GM21515 (cell line): Measurements from ENCODE around the gene SALL1.

ENCODE experiments used
- ATAC-seq: cut with Tn5 transposase; IDR thresholded peaks from one replicate; pipeline ENCODE4 v1.9.1; 2021; ENCODE audit not compliant: unreplicated experiment

Gene SALL1

GRCh38 chr16:51143196-51143977 is 7.7 kb downstream of the SALL1 start:
- ATAC-seq: no peak

DNA sequence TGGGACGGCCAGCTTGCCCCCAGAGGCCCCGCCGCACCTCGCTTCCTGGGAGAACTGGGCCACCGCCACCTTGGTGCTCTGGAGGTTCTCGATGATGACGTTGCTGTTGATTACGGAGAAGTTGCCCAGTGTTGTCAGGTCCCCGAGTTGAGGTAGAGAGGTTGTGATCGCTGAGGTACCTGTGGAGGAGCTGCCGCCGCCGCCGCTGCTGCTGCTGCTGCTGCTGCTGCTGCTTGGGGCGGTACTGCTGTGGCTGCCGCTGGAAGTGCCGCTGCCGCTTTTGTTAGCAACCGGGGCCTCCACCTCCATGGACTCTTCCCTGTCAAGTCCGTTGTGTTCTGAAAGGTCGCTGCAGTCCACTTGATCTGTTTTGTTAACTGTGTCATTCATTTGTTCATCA is 9.5 kb downstream of the SALL1 start:
- ATAC-seq: no peak

GRCh38 chr16:51141106-51141505 is 10.0 kb downstream of the SALL1 start:
- ATAC-seq: no peak

DNA sequence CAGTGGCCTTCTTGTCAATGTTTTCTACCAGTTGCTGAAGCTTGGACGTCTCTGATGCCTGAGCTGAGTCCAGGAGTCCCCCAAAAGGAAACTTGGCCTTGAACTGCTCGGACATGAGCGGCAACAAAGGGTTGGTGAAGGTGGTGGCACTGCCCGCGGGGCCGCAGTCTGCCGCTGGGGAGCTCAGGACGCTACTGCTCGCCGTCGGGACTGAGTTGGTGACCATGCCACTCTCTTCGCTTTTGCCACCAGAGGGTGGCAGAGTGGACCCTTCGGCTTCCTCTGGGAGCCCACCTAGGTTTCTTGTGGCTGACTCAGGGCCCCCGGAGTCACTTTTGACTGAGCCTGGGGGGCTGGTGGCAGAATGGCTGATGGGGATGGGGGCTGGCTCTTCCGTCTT is 11.0 kb downstream of the SALL1 start:
- no peak for ATAC-seq

- no peak for ATAC-seq
Observed at GRCh38 chr16:51139568-51139967, 11.5 kb downstream of the SALL1 start.

DNA sequence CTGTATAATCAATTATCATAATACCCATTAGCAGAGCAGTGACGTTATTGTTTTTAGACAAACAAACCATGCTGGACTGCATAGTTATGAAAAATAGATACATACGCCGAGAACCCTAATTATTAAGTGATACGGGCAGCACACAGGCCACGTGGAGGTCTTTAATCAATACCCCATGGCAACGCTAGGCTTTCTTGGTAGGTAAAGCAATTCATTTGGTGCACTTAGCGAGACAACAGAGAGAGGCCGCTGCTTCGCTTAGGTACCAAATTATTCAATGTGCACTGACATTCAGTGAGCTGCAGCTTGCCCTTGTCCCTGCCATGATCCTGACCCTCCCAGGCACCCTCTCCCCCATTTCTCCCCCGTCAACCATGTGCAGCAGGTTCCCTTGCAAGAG is 12.9 kb downstream of the SALL1 start:
- no peak for ATAC-seq

DNA sequence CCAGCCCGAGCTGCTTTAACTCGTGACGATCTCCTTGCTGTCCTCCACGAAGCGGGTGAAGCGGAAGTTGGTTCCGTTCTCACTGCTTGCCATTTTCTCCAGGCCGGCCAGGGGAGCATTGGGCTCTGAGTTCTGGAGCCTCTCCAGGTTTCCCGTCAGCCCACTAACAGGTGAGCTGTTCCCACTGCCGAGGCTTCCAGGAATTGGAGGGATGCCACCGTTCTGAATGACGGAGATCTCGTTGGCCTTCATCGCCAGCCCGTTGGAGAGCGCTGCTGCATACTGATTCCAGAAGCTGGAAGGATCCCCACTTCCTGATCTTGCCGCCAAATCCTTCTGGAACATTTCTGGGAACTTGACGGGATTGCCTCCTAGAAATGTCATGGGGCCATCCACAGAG is 14.0 kb downstream of the SALL1 start:
- ATAC-seq: no peak

DNA sequence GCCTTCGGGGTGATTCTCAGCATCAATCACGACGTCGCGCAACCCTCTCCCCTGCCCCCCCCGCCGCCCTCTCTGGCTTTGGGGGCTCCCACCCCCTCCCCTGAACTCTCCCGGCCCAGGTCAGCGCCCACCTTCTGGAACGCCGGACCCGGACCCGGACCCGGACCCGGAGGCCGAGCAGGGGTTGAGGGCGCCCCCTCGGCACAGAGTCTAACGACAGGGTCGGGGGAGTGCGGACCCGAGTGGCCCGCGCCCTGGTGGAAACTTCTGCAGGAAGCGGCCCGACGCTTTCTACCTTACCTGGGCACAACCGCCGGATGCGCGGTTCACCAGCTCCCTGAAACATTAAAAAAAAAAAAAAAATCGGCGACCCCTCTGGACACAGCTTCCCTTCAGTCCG is 16.2 kb downstream of the SALL1 start:
- ATAC-seq: no peak

DNA sequence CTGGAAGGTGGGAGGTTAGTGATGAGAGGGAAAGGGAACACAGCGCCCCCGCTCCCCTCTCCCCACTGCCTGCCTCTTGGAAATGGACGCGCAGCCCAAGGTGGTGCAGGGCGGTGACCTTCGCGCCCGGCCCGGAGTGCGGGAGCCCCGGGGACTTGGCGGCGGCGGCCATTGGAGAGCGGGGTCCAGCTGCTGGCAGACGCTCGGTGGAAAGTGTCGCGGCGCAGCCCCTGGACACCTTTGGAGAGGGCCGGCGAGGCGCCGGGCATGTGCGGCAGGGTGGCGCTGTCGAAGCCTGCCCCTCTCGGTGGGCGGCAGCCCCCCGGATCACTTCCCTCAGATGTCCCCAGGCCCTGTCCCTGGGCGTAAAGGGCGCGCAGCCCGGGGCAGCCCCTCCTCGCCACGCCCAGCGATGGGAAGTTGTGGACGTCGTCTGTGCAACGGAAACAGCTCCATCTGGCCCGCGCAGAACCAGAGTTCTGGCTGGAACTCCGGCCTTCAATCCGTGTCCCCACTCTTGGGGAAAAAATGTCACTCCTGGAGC is 16.7 kb downstream of the SALL1 start:
- ATAC-seq: no peak

DNA sequence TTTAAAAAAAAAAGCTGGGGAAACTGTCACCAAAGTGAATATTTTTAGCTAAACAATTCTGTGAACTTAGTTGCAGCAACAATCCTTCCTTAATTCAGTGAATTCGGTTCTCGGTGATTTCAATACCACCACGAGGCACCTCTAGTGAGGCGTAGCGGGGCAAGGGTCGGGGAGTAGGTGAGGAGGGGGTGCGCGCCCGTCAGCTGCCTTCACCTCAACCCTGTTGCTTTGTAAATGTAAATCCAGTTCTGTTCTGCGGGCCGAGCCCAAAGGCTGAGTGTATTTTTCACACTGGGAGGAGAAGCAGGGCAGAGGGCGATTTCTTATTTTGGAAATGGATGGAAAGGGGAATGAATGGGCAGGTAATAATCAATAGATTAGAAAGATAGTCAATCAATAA is 17.4 kb downstream of the SALL1 start:
- no peak for ATAC-seq

GRCh38 chr16:51133183-51133582 is 17.9 kb downstream of the SALL1 start:
- no peak for ATAC-seq

- ATAC-seq: no peak
Observed at GRCh38 chr16:51132490-51133115, 18.5 kb downstream of the SALL1 start.

DNA sequence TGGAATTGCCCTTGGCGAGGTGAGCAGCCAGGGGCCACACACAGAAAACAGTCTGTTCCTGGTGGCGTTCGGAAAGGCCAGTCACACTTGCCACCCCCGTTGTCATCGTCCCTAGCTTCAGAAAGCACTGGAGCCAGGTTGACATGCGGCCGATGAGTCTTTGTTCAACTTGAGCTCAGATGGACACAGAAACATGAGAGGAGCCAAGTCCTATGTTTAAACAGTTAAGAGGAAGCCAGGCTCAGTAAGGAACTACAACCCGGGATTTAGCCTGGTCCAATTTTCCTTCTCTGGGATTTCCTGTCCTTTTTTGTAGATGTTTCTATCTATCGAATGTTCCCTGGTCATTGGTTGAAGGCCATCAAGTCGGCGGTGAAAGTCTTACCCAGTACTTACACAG is 19.5 kb downstream of the SALL1 start:
- no peak for ATAC-seq

GRCh38 chr16:51129105-51129504 is 22.0 kb downstream of the SALL1 start:
- ATAC-seq: no peak

GRCh38 chr16:51125992-51126391 is 25.1 kb downstream of the SALL1 start:
- no peak for ATAC-seq

GRCh38 chr16:51124896-51125295 is 26.2 kb downstream of the SALL1 start:
- ATAC-seq: no peak

- ATAC-seq: no peak
Observed at GRCh38 chr16:51121850-51122249, 29.2 kb downstream of the SALL1 start.

DNA sequence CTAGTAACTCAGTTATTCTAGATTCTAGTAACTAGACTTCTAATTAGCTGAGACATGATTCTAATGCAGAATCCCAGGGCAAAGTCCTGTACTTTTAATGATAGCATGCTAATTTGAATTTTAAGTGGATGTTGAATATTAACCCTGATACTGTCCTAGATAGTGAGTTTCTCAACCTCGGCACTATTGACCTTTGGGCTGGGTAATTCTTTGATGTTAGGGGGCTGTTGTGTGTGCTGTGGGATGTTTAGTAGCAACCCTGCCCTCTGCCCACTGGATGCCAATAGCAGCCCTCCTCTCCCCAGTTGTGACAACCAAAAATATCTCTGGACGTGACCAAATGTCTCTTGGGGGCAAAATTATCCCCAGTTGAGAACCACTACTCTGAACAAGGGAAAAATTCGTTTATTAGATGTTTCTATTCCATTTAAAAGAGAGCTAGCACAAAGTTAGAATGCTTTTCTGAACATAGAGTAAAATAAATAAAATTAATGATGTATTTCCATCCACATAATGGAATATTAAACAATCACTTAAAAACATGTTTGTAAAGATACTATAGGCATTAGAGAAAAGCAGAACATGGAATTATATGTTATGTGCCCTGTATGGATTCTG is 30.2 kb downstream of the SALL1 start:
- no peak for ATAC-seq

- ATAC-seq: no peak
Observed at GRCh38 chr16:51119973-51120729, 30.9 kb downstream of the SALL1 start.

DNA sequence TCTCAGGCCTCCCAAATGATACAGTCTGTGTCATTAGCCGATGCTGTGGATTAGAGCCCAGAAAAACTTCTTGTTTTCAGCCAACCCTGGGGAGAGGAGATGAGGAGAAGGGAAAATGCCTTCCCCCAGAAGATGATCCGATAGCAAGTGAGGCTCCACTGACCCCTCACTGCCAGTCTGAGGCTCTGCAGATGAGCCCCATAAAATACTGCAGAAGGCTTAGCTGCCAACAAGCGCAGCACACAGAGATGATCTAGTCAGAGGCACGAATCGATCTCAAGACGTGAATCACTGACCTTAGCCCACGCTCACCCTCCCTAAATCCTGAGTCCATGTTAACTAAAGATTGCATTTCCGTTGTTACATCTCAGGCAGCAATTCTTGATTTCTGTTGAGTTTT is 31.5 kb downstream of the SALL1 start:
- no peak for ATAC-seq

DNA sequence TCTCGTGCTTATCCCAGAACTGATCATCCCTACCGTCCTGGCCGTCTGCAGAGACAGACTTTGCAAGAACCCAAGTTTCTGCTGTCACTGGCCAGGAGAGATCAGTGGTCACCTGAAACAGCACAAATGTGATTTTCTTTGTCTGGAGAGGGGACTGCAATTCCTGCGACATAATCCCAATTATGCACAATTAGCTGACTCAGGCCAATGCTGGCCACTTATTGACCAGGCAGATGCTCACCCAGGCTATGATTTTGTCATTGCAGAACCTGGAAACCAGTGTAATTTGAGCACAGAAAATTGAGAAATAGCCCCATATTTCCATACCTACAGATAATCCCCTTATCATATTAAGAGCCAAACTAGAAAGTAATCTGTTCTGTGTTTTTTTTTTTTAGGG is 34.7 kb downstream of the SALL1 start:
- ATAC-seq: no peak
